GM19324 (cell line): ENCODE measurements around the gene FSTL3.
"Not testable (repeated sequence)": the region's sequence is repeated elsewhere in the genome, so short reads cannot be mapped to it uniquely, and the experiment has no call there.

ENCODE experiments used
- ATAC-seq: cut with Tn5 transposase; IDR thresholded peaks from one replicate; pipeline ENCODE4 v1.9.1; 2021; ENCODE audit warnings: mild to moderate bottlenecking, moderate library complexity; ENCODE audit not compliant: unreplicated experiment, low FRiP score

Gene FSTL3

GRCh38 chr19:660793-661426 lies 15.3 kb upstream of the FSTL3 start:
- no peak for ATAC-seq

GRCh38 chr19:661427-662196 lies 14.6 kb upstream of the FSTL3 start:
- no peak for ATAC-seq

- peak; percentile 7 for ATAC-seq
Observed at GRCh38 chr19:662207-662961, 13.8 kb upstream of the FSTL3 start.

- peak; percentile 79 for ATAC-seq
Observed at GRCh38 chr19:662962-663681, 13.1 kb upstream of the FSTL3 start, which contains the start of gene RNF126. Gene RNF126, minus strand, starts transcription at chr19:663214. Its CDS starts 93 bp downstream, at chr19:663121.

GRCh38 chr19:663682-664117 lies 12.5 kb upstream of the FSTL3 start:
- ATAC-seq: no peak

GRCh38 chr19:664913-665443 lies 11.2 kb upstream of the FSTL3 start:
- ATAC-seq: no peak

GRCh38 chr19:666985-667573 lies 9.1 kb upstream of the FSTL3 start:
- ATAC-seq: not testable (repeated sequence)

- ATAC-seq: not testable (repeated sequence)
Observed at GRCh38 chr19:668675-669434, 7.3 kb upstream of the FSTL3 start.

GRCh38 chr19:670609-671075 lies 5.5 kb upstream of the FSTL3 start:
- no peak for ATAC-seq

- no peak for ATAC-seq
Observed at GRCh38 chr19:674282-675151, 1.7 kb upstream of the FSTL3 start.

GRCh38 chr19:676007-676338 lies 219 bp upstream of the FSTL3 start:
- ATAC-seq: no peak

- no peak for ATAC-seq
Observed at GRCh38 chr19:677201-677600, 1.0 kb downstream of the FSTL3 start.

GRCh38 chr19:677601-678436 lies 1.6 kb downstream of the FSTL3 start:
- ATAC-seq: no peak

GRCh38 chr19:678791-679388 lies 2.7 kb downstream of the FSTL3 start:
- no peak for ATAC-seq

- peak; percentile 22 for ATAC-seq
Observed at GRCh38 chr19:679418-680286, 3.5 kb downstream of the FSTL3 start.
